ENCODE measurements around the gene TRIM69.

DNA sequence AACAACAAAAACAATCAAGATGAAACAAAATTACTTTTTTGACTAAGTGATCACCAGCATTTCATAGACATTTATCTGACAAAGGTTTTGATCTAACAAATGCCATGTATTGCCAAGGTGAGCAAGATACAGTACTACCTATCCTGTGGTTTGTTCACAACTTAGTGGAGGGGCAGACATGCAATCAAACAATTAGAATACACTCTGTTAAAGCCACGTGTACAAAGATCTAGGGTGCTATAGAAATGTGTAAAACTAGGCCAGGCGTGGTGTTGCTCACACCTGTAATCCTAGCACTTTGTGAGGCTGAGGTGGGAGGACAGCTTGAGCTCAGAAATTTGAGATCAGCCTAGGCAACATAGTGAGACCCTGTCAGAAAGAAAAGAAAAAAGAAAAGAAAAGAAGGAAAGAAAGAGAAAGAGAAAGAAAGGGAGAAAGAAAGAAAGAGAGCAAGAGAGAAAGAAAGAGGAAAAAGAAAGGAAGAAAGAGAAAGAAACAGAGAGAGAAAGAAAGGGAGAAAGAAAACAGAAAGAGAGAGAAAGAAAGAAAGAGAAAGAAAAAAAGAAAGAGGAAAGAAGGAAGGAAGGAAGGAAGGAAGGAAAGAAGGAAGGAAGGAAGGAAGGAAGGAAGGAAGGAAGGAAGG, 1.4 kb upstream of the TRIM69 start:
- TF ChIP-seq POLR2A (IDR thresholded peaks at IDR 0.05) (no peak), POLR2AphosphoS5 (IDR thresholded peaks at IDR 0.05) (no peak)
- TF ChIP-seq, protein P1, sequence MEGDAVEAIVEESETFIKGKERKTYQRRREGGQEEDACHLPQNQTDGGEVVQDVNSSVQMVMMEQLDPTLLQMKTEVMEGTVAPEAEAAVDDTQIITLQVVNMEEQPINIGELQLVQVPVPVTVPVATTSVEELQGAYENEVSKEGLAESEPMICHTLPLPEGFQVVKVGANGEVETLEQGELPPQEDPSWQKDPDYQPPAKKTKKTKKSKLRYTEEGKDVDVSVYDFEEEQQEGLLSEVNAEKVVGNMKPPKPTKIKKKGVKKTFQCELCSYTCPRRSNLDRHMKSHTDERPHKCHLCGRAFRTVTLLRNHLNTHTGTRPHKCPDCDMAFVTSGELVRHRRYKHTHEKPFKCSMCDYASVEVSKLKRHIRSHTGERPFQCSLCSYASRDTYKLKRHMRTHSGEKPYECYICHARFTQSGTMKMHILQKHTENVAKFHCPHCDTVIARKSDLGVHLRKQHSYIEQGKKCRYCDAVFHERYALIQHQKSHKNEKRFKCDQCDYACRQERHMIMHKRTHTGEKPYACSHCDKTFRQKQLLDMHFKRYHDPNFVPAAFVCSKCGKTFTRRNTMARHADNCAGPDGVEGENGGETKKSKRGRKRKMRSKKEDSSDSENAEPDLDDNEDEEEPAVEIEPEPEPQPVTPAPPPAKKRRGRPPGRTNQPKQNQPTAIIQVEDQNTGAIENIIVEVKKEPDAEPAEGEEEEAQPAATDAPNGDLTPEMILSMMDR (IDR thresholded peaks at IDR 0.05), result no peak
